GM23338 (cell line): Measurements from ENCODE around the gene LIPG. TPM values are rescaled to one million over a fixed set of nuclear protein-coding genes. Genes with fewer than 3 reads are reported as not detected.

ENCODE experiments used
- ATAC-seq: fragments of 200-7000 bp; cut with Tn5 transposase; 3 replicates; pipeline ENCODE4 v1.9.1; 2020
- DNase-seq: peaks from one replicate; pipeline ENCODE4 v3.0.0-alpha.2; 2015; ENCODE audit warnings: low spot score
- H2AFZ ChIP-seq: fragments of 200-600 bp; sonication (generic); 2 replicates; pipeline ENCODE4 v1.8.0; 2016; ENCODE audit warnings: antibody characterized with exemption, mild to moderate bottlenecking, moderate library complexity
- H3F3A ChIP-seq: fragments of 200-600 bp; sonication (generic); replicated peaks from 2 replicates; pipeline ENCODE4 v1.8.0; 2017; ENCODE audit warnings: antibody characterized with exemption, mixed run types, low read depth
- H3K27ac ChIP-seq: fragments of 200-600 bp; sonication (generic); 2 replicates; pipeline ENCODE4 v1.6.1; 2016; ENCODE audit warnings: low read depth
- H3K27me3 ChIP-seq: fragments of 200-600 bp; sonication (generic); 2 replicates; pipeline ENCODE4 v1.8.0; 2016; ENCODE audit warnings: mild to moderate bottlenecking, mixed run types, moderate library complexity; ENCODE audit not compliant: insufficient read depth
- H3K36me3 ChIP-seq: fragments of 200-600 bp; sonication (generic); 2 replicates; pipeline ENCODE4 v1.8.0; 2016; ENCODE audit warnings: mild to moderate bottlenecking; ENCODE audit not compliant: insufficient read depth
- H3K4me1 ChIP-seq: fragments of 200-600 bp; sonication (generic); 2 replicates; pipeline ENCODE4 v1.8.0; 2016; ENCODE audit warnings: mild to moderate bottlenecking, moderate library complexity; ENCODE audit not compliant: insufficient read depth
- H3K4me2 ChIP-seq: fragments of 200-600 bp; sonication (generic); 2 replicates; pipeline ENCODE4 v1.7.1; 2017; ENCODE audit warnings: mixed run types
- H3K4me3 ChIP-seq: fragments of 200-600 bp; sonication (generic); 2 replicates; pipeline ENCODE4 v1.6.1; 2016; ENCODE audit warnings: mixed run types
- H3K79me2 ChIP-seq: fragments of 200-600 bp; sonication (generic); replicated peaks from 2 replicates; pipeline ENCODE4 v1.8.0; 2017; ENCODE audit warnings: mild to moderate bottlenecking; ENCODE audit not compliant: insufficient read depth
- H3K9me2 ChIP-seq: fragments of 200-600 bp; sonication (generic); 2 replicates; pipeline ENCODE4 v1.8.0; 2017; ENCODE audit not compliant: insufficient read depth
- H4K20me1 ChIP-seq: fragments of 200-600 bp; sonication (generic); replicated peaks from 2 replicates; pipeline ENCODE4 v1.8.0; 2017; ENCODE audit warnings: mild to moderate bottlenecking; ENCODE audit not compliant: insufficient read depth
- H3K27ac Mint-ChIP-seq: 2 replicates; pipeline ENCODE4 v1.8.0; 2020; ENCODE audit warnings: inconsistent platforms, mild to moderate bottlenecking, moderate library complexity, mixed read lengths
- H3K27me3 Mint-ChIP-seq: 3 replicates; pipeline ENCODE4 v1.8.0; 2022; ENCODE audit warnings: low read depth, mild to moderate bottlenecking, moderate library complexity, mixed read lengths, inconsistent platforms; ENCODE audit not compliant: insufficient read depth, poor library complexity
- H3K36me3 Mint-ChIP-seq: 3 replicates; pipeline ENCODE4 v1.8.0; 2021; ENCODE audit warnings: low read depth, mild to moderate bottlenecking, inconsistent platforms, moderate library complexity, mixed read lengths
- H3K4me1 Mint-ChIP-seq: 3 replicates; pipeline ENCODE4 v1.8.0; 2020; ENCODE audit warnings: mild to moderate bottlenecking, inconsistent platforms, mixed read lengths
- H3K4me3 Mint-ChIP-seq: 3 replicates; pipeline ENCODE4 v1.8.0; 2021; ENCODE audit warnings: moderate library complexity, mild to moderate bottlenecking, inconsistent platforms, mixed read lengths
- H3K9me3 Mint-ChIP-seq: 3 replicates; pipeline ENCODE4 v1.8.0; 2020; ENCODE audit warnings: moderate library complexity, mild to moderate bottlenecking, inconsistent platforms, mixed read lengths
- CREB1 ChIP-seq: fragments of 250-450 bp; sonication (Bioruptor Pico); IDR thresholded peaks from 2 replicates; pipeline ENCODE4 v1.5.0; 2020; ENCODE audit warnings: low read depth, mild to moderate bottlenecking, moderate library complexity
- CTCF ChIP-seq, 2 experiments: fragments of 200-600 bp in 1 of 2; sonication (generic) in 1 of 2; conservative IDR thresholded peaks; 2 replicates each; pipeline versions ENCODE4 v1.5.1 to v1.6.1; 2016 to 2017; ENCODE audit warnings: antibody characterized with exemption in 2 of 2, low read depth in 2 of 2, mild to moderate bottlenecking in 2 of 2, moderate library complexity in 1 of 2
- ETS1 ChIP-seq: IDR thresholded peaks from 2 replicates; pipeline ENCODE4 v1.6.1; 2016; ENCODE audit warnings: antibody characterized with exemption
- EZH2 ChIP-seq: fragments of 200-600 bp; sonication (generic); IDR thresholded peaks from one replicate; pipeline ENCODE4 v1.8.0; 2017; ENCODE audit warnings: antibody characterized with exemption, mild to moderate bottlenecking, low read depth; ENCODE audit not compliant: unreplicated experiment
- EZH2phosphoT487 ChIP-seq: fragments of 200-600 bp; sonication (generic); IDR thresholded peaks from one replicate; pipeline ENCODE4 v1.8.1; 2018; ENCODE audit warnings: antibody characterized with exemption; ENCODE audit not compliant: unreplicated experiment
- JUNB ChIP-seq: IDR thresholded peaks from one replicate; pipeline ENCODE4 v1.6.1; 2016; ENCODE audit warnings: antibody characterized with exemption; ENCODE audit not compliant: unreplicated experiment
- NANOG ChIP-seq: IDR thresholded peaks from 2 replicates; pipeline ENCODE4 v1.6.1; 2016; ENCODE audit warnings: antibody characterized with exemption, borderline replicate concordance
- POLR2AphosphoS5 ChIP-seq: IDR thresholded peaks from 2 replicates; pipeline ENCODE4 v1.6.1; 2016; ENCODE audit warnings: antibody characterized with exemption, low read depth
- STAT1 ChIP-seq: IDR thresholded peaks from one replicate; pipeline ENCODE4 v1.6.1; 2016; ENCODE audit warnings: antibody characterized with exemption; ENCODE audit not compliant: unreplicated experiment
- ZNF114 ChIP-seq: fragments of 250-450 bp; sonication (Bioruptor Pico); IDR thresholded peaks from 2 replicates; pipeline ENCODE4 v1.5.0; 2020; ENCODE audit warnings: mild to moderate bottlenecking, moderate library complexity
- ZNF331 ChIP-seq: fragments of 250-450 bp; sonication (Bioruptor Pico); IDR thresholded peaks from 2 replicates; pipeline ENCODE4 v1.5.0; 2020; ENCODE audit warnings: low read depth, mild to moderate bottlenecking, moderate library complexity
- ZNF462 ChIP-seq: fragments of 250-450 bp; sonication (Bioruptor Pico); IDR thresholded peaks from 2 replicates; pipeline ENCODE4 v1.5.0; 2020; ENCODE audit warnings: mild to moderate bottlenecking, moderate library complexity
- polyA plus RNA-seq: library from polyadenylated mRNA; unstranded; fragments of >200 nt; fragmentation: Nextera tagmentation; extraction: Ambion mirVana; gene quantifications from 2 replicates; pipeline ENCODE4 v1.2.1, GENCODE V29; 2016
- total RNA-seq: library from RNA; depleted of rRNA; stranded (reverse); fragments of >200 nt; shearing (Covaris generic); gene quantifications from 2 replicates; pipeline ENCODE4 v1.2.3, GENCODE V29; 2014

The LIPG gene
- total and polyA plus RNA-seq, 2 experiments from 2014 or later, result 4.9 to 17.7 TPM

GRCh38 chr18:49638209-49638785 is 76.4 kb downstream of the LIPG start (continued):
- TF ChIP-seq EZH2, result no peak
- no peak for TF ChIP-seq ETS1
- TF ChIP-seq ZNF462 (CRISPR knock-in tag), result no peak
- no peak for TF ChIP-seq EZH2phosphoT487
- TF ChIP-seq ZNF114 (CRISPR knock-in tag), result no peak
- no peak for TF ChIP-seq CREB1 (CRISPR knock-in tag)

- Histone ChIP-seq H3K27ac (no peak overlapping the region), H2AFZ (no peak overlapping the region), H3F3A (no peaks in the 10 kb centered on the region), H3K4me2 (no peak overlapping the region), H3K27me3 (no peaks in the 10 kb centered on the region), H3K9me2 (no peaks in the 10 kb centered on the region), H3K36me3 (no peaks in the 10 kb centered on the region), H3K79me2 (no peaks in the 10 kb centered on the region), H4K20me1 (no peaks in the 10 kb centered on the region), H3K4me3 (no peak overlapping the region), H3K4me1 (no peaks in the 10 kb centered on the region)
- Mint-ChIP-seq H3K4me3 (no peak overlapping the region), H3K27me3 (peaks cover 7% of the 10 kb centered on the region), H3K27ac (no peak overlapping the region), H3K9me3 (peaks cover 6% of the 10 kb centered on the region; the same call in 2 of the 3 replicates), H3K36me3 (0 out of 3 replicates have a peak, but pooled peaks cover 4% of the 10 kb centered on the region), H3K4me1 (no peaks in the 10 kb centered on the region)
- no peak for ATAC-seq
- DNase-seq, result no peak
- no peak for TF ChIP-seq ZNF331
- no peak for TF ChIP-seq JUNB
- TF ChIP-seq NANOG, result no peak
- TF ChIP-seq STAT1, result no peak
- TF ChIP-seq ZNF114 (CRISPR knock-in tag), result no peak
- TF ChIP-seq POLR2AphosphoS5, result no peak
- TF ChIP-seq CTCF (conservative IDR thresholded peaks at IDR 0.05; ENCODE audit: low read depth in 2 of 2), result no peak
- TF ChIP-seq EZH2, result no peak
- no peak for TF ChIP-seq ETS1
These were observed 77.2 kb downstream of the LIPG start for GRCh38 chr18:49638891-49639557.
